ENCODE results near the gene DCAF5.

DNA sequence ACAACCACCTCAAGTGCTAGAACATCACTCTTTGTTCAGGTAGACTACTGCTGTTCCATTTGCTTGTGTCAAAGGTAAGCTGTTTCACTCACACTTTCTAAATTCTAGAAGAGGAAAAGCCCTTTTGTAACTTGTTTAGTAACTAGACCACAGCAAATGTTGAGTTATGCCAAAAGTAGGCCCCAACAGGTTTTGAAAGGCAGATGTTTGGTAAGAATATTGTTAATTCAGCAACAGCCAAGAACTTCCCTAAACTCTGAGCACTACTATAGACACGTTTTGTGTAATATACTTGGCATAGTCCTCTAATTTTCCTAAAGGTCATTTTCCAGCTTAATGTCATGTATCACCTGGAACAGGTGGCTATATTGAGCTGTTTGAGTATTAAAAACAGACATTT is 79.0 kb downstream of the DCAF5 start:
- TF ChIP-seq POLR2A (IDR thresholded peaks at IDR 0.05), result no peak
- TF ChIP-seq, protein P1, sequence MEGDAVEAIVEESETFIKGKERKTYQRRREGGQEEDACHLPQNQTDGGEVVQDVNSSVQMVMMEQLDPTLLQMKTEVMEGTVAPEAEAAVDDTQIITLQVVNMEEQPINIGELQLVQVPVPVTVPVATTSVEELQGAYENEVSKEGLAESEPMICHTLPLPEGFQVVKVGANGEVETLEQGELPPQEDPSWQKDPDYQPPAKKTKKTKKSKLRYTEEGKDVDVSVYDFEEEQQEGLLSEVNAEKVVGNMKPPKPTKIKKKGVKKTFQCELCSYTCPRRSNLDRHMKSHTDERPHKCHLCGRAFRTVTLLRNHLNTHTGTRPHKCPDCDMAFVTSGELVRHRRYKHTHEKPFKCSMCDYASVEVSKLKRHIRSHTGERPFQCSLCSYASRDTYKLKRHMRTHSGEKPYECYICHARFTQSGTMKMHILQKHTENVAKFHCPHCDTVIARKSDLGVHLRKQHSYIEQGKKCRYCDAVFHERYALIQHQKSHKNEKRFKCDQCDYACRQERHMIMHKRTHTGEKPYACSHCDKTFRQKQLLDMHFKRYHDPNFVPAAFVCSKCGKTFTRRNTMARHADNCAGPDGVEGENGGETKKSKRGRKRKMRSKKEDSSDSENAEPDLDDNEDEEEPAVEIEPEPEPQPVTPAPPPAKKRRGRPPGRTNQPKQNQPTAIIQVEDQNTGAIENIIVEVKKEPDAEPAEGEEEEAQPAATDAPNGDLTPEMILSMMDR (IDR thresholded peaks at IDR 0.05), result no peak
